Epithelial cell of prostate (primary cell): Measurements from ENCODE around the gene GPSM1.

Experiments used
- DNase-seq: peaks from one replicate; pipeline ENCODE4 v3.0.0-alpha.2; 2011; ENCODE audit warnings: low read depth, low spot score
- H3K27ac ChIP-seq: fragments of 450-650 bp; 2 replicates; pipeline ENCODE4 v1.5.1; 2017; ENCODE audit warnings: mild to moderate bottlenecking

Gene GPSM1

DNA sequence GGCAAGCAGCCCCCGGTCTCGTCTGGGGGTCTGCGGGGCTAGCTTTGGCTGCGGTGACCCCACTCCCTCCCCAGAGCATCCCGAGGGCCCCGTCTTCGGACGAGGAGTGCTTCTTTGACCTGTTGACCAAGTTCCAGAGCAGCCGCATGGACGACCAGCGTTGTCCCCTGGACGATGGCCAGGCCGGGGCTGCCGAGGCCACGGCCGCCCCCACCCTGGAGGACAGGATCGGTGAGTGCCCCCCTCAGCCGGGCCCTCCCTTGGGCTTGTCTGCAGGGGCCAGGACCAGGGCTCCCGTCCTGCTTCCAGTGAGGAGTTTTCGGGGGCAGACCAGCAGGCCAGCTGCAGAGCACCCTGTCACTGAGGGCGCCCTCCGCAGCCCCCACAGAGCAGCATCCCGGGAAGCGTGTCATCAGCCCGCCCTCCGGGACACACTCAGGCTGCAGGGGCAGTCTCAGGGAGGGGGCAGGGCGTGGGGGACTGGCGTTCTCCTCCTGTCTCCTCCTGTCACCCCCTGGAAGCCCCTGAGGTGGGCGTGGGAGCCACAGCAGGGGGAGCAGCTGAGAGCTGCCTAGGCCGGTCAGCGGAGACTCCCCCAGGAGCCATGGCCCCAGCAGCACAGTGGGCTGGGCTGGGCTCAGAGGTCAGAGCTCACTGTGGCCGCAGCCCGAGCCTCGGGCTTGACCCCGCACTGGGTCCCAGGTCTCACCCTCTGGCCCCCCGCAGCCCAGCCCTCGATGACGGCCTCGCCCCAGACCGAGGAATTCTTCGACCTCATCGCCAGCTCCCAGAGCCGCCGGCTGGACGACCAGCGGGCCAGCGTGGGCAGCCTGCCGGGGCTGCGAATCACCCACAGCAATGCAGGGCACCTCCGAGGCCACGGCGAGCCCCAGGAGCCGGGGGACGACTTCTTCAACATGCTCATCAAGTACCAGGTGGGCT, 28.5 kb downstream of the GPSM1 start:
- no peak overlapping the region for H3K27ac ChIP-seq
- no peak for DNase-seq

DNA sequence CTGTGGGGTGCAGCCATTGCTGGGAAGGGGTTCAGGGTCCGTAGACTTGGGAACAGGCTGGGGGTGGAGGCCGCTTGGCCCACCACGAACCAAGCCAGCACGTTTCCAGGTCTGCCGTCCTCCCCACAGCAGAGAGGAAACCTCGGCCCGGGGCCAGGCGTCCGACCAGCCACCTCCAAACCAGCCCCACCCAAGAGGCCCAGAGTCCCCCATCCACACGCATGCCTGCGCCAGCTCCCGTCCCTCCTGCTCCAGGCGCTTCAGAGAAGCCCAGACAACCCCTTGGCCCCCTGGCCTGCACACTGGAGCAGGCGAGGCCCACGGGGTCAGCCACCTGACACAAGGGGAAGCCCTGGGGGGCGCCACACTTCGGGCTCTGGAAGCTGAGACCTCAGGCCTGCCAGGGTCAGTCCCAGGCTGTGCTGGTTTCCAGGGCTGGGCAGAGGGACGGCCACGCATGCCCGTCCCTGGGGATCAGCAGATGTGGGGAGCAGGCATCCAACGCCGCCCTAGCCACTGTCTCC, 29.9 kb downstream of the GPSM1 start:
- no peak overlapping the region for H3K27ac ChIP-seq
- no peak for DNase-seq

GRCh38 chr9:136358016-136358415, 30.7 kb downstream of the GPSM1 start:
- DNase-seq: no peak
- H3K27ac ChIP-seq: no peak overlapping the region

GRCh38 chr9:136358888-136359287, 31.5 kb downstream of the GPSM1 start:
- H3K27ac ChIP-seq: no peak overlapping the region
- DNase-seq: no peak

DNA sequence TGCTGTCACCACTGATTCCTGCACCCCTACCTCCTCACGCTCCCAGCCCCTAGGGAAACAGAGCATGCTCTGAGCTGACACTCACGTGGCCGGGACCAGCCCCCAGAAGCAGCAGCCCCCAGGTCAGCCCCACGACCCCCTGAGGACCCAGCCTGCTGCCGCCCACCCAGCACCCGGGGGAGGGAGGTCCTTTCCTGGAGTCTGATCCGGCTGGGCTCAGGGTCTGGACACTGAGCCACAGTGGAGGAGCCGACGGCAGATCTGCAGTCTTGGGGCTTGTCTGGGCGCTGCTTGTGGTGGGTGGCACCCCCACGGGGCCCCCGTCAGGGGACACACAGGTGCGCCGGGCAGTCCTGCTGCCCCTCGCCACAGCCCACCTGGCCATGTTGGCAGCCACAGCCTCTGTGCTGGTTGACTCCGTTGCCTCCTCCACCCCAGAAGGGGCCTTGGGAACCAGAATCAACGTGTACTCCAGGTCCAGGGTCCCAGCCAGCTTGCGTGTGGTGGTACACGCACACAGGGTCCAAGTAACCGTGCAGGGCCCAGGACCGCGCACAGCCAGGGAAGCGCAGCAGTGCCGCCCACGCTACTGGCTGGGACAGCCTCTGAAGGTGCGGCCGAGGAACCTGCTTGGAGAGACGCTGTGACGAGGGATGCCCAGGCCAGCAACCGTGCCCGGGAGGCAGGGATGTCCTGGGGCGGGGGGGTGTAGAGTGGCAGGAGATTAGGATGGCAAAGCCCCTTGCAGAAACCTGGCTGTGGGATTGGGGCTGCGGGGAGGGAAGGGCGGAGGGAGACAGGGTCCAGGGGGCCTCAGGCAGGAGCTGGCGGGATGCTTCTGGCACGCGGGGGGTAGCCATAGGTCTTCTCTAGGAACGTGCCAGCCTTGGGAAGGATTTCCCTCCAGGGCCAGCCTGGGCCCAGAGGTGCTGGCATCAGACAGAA, 32.7 kb downstream of the GPSM1 start:
- H3K27ac ChIP-seq: no peak overlapping the region
- no peak for DNase-seq

GRCh38 chr9:136361047-136361753, 33.9 kb downstream of the GPSM1 start:
- DNase-seq: no peak
- H3K27ac ChIP-seq: no peak overlapping the region

DNA sequence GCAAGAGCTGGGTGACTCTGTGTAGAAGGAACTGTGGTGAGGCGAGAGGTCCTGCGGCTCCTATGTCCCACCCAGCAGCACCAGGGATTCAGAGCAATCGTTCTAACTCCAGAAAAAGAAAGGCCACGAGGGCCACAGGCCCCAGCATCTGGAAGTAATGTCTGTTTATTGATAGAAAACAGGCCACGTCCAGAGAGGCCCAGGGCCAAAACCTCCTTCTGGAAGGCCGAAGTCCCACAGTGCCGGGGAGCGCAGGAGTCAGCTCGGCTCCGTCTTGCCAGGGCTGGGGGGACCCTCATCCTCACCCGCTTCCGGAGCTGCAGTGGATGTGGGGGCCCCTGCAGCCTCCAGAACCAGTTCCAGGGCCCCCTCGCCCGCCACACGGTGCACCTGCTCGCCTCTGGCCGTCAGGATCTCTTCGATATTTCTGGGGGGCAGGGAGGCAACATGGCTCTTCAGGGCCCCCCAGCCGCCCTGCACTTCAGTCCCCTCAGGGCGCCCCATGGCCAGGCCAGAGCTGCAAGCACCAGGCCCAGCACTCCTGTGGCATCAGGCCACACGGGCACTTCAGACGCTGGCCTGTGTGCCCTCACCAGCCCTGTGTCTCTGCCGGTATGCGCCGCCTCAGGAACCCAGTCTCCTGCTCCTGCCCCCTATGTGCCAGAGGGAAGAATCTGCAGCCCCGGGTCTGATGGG, 34.6 kb downstream of the GPSM1 start:
- H3K27ac ChIP-seq: no peak overlapping the region
- DNase-seq: no peak

DNA sequence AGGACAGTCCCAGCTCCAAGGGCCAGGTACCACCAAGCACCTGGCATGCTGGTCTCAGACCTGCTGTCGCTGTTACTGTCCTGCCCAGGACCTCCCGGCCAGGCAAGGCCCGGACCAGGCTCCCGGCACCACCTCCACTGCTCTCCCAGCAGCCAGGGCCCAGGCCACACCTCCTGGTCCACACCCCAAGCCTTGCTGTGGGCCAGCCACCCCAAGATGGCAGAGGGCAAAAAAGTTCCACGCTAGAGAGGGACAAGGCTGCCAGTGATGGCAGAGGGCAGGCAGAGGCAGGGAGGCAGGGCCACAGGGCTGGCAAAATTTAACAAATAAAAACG, 35.1 kb downstream of the GPSM1 start:
- no peak overlapping the region for H3K27ac ChIP-seq

DNA sequence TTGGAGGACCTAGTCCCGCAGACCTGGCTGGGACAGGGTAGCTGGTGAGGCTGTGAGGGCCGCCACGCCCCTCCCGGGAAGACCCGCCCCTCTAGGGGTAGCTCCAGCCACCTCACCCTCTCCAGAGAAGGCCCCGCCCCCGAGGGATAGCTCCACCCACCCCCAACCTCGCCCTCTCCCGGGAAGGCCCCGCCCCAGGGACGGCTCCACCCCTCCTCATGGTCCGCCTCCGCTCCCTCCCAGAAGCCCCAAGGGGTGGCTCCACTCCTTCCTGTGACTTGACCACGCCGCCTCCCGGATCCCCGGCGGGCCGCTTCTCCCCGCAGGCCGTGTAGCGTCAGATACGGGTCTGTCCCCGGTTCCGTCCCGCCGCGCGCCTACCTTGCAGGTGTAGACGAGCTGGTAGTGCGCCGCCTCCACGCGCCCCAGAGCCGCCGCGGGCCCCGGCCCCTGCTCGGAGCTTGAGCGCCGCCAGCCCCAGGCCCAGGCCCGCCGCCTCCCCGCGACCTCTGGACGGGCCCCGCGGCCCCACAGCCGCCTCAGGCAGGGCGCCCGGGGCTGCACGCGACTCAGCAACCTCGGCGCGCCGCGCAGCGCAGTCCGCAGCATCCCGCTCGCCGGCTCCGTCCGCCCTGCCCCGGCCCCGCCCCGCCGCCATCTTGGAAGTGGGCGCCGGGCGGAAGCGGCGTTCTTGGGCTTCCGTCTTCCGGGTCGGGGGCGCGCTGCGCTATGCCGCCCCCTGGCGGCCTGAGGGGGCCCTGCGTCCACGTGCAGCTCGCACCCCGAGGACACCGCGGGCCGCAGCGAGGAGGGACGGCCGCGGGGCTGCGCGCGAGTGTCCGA, 36.0 kb downstream of the GPSM1 start, which contains the start of gene DNLZ:
TSS of gene DNLZ (minus strand) at position 639 of the 843 bp plus-strand sequence. CDS start at position 609, 30 bp downstream.
- H3K27ac ChIP-seq: peak within 1 kb of the TSS; percentile 90
- peak; percentile 55 for DNase-seq

More for the DNA sequence above, 35.1 kb downstream of the GPSM1 start:
- DNase-seq: no peak

- peak overlapping the region; percentile 90 for H3K27ac ChIP-seq
- DNase-seq: no peak
Observed at GRCh38 chr9:136363949-136364748, 36.8 kb downstream of the GPSM1 start.

DNA sequence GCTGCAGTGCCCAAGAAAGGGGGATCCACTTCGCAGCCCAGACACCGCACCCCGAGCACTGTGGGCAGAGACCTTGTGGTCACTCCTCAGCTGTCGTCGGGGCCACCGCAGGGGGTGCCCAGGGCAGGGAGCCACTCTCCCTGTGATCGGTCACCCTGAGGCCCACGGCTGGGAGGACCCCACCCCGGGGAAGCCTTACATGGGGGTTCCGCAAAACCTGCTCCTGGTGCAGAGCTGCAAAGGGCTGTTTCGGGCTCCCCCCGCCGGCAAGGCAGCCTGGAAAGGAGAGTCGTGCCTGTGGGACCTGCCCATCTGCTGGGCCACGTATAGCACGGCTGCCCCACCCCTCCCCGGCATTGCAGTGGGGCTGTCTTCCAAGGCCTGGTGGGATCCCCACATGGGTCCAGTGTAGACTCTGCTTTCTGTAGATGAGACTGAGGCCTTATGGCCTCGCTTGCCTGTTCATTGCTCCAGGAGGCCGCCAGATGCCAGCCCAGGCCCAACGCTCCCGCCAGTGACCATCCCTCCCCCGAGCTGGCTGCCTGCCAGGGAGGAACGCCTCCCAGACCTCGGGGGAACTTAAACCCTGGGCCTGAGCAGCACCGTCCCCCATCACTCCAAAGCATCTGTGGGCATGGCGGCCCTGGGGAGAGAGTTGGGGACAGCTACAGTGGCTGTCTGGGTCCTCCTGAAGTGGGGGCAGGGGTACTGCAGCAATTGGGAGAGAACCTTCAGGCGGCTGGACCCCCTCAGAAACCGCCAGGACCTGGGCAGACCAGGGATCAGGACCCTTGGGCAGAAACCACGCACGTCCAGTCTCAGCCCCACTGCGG, 37.8 kb downstream of the GPSM1 start:
- no peak for DNase-seq
- H3K27ac ChIP-seq: no peak overlapping the region

GRCh38 chr9:136365775-136366222, 38.5 kb downstream of the GPSM1 start:
- H3K27ac ChIP-seq: no peak overlapping the region
- no peak for DNase-seq

- DNase-seq: no peak
- H3K27ac ChIP-seq: no peak overlapping the region
Observed at GRCh38 chr9:136366826-136367225, 39.5 kb downstream of the GPSM1 start.

DNA sequence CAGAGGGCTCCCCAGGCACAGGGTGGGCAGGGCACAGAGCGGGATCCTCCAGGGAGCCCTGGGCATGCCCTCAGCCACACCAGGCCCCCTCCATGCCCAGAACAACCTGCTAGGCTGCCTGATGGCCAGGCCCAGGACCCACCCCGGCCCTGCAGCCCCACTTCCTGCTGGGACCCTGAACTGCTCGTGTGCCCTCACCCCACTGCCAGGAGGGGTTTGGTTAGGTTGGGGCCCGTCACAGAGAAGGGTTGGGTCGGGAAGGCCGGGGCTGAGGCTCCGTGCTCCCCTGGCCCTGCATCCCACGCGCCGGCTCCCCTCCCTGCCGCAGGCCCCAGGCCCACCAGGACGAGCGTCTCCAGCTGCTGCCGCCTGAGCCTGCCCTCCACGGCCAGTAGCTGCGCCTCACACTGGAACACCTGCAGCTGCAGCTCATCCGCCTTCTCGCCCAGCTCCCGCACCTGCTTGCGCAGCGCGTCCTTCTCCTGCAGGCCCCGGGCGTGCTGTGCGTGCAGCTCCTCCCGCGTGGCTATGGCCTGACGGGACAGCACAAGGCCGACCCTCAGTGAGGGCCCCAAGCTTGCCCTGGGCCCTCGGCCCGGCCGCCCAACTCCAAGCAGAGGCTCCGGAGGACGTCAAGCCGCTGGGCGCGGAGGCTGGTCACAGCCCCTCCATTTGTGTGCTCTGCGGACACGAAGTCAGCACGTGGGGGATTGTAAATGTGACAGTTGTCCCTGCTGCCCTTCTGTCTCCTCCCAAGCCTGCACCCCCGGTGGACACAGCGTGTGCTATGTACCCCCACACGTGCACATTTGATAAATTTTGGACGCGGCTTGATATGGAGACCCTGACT, 40.2 kb downstream of the GPSM1 start:
- H3K27ac ChIP-seq: no peak overlapping the region

GRCh38 chr9:136368190-136368589, 40.9 kb downstream of the GPSM1 start:
- no peak for DNase-seq
- no peak overlapping the region for H3K27ac ChIP-seq

More for the DNA sequence above, 40.2 kb downstream of the GPSM1 start:
- DNase-seq: no peak

GRCh38 chr9:136370037-136370436, 42.7 kb downstream of the GPSM1 start:
- no peak for DNase-seq
- no peak overlapping the region for H3K27ac ChIP-seq
